Muscle of arm (tissue), 12 donors: ENCODE measurements around the gene GPR162. TPM values are rescaled to one million over a fixed set of nuclear protein-coding genes. Genes with fewer than 3 reads are reported as not detected.

ENCODE experiments used
- DNase-seq: peaks from one replicate; pipeline ENCODE4 v3.0.0-alpha.2; 2013
- polyA plus RNA-seq, 12 donors: library from polyadenylated mRNA; unstranded; fragments of 120-200 nt; gene quantifications; one replicate each; pipeline ENCODE4 v1.2.1, GENCODE V29; 2013; ENCODE audit not compliant: insufficient read length in 12 of 12

GPR162 gene
- polyA plus RNA-seq, 12 donors = 11.1 to 18.6 (median 16.0) TPM; not detected in 1

DNA sequence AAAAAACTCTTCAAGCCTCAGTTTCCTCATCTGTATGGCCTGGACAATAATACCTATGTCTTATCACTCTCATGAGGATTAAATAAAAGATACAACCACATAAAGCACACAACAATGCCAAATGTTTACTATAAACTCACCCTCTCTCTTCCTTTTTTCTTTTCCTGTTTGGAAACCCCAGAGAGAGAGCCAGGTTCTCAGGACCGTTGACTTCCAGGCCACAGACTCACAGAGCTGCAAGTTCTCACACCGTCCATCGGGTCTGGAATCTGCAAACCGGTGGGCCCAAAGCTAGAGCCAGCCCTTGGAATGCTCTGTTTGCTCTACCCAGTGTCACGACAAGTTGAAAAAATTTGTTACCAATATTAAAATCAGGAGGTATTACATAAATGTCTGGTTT, 36.9 kb upstream of the GPR162 start:
- no peak for DNase-seq

GRCh38 chr12:6786416-6787094, 35.1 kb upstream of the GPR162 start:
- no peak for DNase-seq

GRCh38 chr12:6787309-6787708, 34.3 kb upstream of the GPR162 start:
- no peak for DNase-seq

GRCh38 chr12:6788972-6789924, 32.4 kb upstream of the GPR162 start, which contains the start of gene CD4:
CD4 (plus strand) TSS chr12:6789528; CDS start chr12:6800139, 10,611 bp downstream.
- no peak for DNase-seq

GRCh38 chr12:6790496-6791150, 31.0 kb upstream of the GPR162 start:
- DNase-seq = no peak

- DNase-seq = no peak
Measured at GRCh38 chr12:6791931-6792520, 29.6 kb upstream of the GPR162 start.

DNA sequence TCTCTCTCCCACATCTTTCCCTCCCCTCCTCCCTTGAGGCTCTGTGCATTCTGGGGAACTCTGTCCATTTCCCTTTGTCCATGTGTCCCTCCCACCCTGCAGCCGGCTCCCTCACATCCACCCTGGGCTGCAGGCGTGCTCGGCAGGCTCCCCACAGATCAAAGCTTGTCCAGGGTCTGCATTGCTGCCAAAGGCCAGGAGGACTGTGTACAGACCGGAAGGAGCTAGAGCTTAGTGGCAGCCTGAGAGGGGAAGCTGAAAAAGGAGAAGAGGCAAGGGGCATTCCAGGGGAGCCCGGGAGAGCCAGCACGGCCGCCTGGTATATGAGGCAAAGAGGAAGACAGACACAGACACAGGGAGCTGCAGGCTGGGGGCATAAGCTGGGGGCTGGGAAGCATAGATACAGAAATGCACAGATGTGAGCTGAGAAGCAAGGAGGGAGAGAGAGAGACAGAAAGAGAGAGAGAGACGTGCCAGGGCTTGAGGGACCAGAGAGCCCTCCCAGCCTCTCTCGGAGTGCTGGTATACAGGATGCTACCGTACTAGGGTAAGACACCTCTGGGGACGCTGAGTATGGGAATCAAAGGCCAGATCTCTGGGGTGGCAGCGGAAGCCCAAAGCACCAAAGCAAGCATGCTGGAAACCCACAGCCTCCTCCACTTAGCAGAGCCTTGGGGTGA, 29.0 kb upstream of the GPR162 start:
- DNase-seq = no peak

DNA sequence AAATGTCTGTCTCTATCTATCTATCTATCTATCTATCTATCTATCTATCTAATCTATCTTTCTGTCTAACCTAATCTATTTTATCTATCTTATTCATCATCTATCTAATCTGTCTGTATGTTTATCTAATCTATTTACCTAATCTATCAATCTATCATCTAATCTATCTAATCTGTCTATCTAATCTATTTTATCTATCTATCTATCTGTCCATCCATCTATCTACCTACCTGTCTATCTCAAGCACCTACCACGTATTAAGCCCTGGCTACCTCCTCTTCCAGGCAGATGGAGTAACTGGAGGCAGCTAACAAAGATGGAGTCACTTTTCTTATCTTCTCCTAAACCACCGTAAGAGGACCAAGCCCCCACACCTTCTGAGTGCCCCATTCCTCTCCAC, 26.5 kb upstream of the GPR162 start:
- no peak for DNase-seq

GRCh38 chr12:6796576-6796975, 25.0 kb upstream of the GPR162 start:
- no peak for DNase-seq

- DNase-seq = no peak
Measured at GRCh38 chr12:6799147-6799546, 22.5 kb upstream of the GPR162 start.

GRCh38 chr12:6807170-6807569, 14.5 kb upstream of the GPR162 start:
- no peak for DNase-seq

DNA sequence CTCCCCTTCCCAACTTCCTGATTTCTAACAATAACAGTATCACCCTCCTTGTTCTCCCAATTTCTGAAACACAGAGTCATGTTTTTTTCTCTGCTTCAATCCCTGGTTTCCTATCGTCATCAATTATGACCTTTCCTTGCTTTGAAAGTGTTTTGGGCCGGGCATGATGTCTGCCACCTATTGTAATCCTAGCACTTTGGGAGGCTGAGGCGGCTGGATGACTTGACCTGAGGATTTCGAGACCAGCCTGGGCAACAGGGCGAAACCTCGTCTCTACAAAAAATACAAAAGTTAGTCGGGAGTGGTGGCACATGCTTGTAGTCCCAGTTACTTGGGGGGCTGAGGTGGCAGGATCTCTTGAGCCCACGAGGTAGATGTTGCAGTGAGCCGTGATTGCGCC, 12.6 kb upstream of the GPR162 start:
- no peak for DNase-seq

DNA sequence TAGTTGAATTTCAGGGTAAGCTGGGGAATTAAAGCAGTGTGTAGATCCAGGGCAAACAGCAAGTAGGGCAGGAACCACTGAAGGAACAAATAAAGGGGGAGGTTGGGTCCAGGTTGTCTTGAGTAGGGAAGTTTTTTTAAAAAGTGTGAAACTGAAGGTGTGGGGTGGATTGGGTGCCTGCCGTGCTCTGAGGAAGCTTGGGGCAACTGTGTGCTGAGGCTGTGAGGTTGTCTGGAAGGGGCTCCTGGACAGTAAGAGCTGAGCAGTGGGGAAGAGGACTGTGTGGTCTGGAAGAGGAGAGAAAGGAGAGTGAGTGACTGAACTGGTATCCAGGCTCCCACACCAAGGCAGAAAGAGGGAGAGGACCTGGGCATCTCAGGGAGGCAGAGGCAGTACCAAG, 10.9 kb upstream of the GPR162 start:
- DNase-seq = no peak

DNA sequence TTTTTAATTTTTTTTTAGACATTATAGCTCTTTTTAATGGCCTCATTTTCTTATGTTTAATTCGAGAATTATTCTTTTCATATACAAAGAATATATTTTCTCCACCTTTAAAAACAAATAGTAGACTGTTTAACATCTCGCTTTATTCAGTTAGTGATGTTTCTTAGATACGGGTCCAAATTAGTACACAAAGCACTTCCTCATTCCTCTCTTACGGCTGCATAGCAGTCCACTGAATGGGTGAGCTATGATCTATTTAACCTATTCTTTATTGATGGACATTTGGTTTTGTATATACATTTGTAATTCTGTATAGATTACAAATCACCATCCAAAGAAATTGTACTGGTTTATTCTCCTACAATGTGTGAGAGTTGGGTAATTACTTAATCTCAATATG, 8.3 kb upstream of the GPR162 start:
- no peak for DNase-seq

DNA sequence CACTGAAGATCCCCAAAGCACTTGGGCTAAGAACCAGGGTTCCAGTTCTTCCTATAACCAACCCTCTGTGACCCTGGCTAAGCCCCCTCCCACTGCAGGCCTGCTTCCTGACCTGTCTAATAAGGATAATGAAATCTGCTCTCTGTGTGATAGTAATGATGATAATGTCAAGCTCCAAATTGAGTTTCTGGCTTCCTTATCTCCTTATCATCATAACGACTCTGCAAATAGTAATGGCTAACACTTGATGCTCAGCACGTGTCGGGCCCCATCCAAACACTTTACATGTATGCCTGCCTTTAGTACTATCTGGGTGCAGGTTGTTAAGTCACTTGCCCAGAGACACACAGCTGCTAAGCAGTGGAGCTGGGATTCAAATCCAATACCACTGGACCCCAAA, 5.0 kb upstream of the GPR162 start:
- no peak for DNase-seq

DNA sequence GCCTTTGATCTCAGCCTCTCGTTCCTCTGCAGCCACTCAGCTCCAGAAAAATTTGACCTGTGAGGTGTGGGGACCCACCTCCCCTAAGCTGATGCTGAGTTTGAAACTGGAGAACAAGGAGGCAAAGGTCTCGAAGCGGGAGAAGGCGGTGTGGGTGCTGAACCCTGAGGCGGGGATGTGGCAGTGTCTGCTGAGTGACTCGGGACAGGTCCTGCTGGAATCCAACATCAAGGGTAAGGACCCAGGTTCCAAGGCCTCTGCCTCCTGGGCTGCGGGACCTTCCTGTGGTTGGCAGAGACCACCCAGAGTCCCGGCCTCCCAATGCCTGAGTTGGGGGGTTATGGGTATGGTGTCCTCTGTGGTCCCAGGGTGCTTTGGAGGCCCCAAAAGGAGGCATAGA, 4.5 kb upstream of the GPR162 start:
- no peak for DNase-seq

GRCh38 chr12:6817662-6818157, 3.9 kb upstream of the GPR162 start:
- no peak for DNase-seq

- no peak for DNase-seq
Measured at GRCh38 chr12:6818222-6818621, 3.4 kb upstream of the GPR162 start.

DNA sequence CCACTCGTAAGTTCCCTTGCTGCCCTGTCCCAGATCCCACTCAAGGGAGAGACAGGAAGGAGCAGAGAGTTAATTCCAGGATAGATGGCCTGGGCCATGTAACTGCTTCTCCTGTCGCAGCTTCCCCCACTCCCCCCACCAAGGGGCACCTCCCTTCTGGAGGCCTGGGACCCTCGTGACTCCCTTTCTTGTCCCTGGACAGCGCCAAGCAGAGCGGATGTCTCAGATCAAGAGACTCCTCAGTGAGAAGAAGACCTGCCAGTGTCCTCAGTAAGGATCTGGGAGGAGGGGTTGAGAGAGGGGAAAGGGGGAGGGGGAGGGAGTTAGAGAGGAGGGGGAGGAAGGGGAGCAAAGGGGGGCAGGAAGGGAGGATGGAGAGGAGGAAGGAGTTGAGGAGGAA, 3.0 kb upstream of the GPR162 start:
- no peak for DNase-seq

DNA sequence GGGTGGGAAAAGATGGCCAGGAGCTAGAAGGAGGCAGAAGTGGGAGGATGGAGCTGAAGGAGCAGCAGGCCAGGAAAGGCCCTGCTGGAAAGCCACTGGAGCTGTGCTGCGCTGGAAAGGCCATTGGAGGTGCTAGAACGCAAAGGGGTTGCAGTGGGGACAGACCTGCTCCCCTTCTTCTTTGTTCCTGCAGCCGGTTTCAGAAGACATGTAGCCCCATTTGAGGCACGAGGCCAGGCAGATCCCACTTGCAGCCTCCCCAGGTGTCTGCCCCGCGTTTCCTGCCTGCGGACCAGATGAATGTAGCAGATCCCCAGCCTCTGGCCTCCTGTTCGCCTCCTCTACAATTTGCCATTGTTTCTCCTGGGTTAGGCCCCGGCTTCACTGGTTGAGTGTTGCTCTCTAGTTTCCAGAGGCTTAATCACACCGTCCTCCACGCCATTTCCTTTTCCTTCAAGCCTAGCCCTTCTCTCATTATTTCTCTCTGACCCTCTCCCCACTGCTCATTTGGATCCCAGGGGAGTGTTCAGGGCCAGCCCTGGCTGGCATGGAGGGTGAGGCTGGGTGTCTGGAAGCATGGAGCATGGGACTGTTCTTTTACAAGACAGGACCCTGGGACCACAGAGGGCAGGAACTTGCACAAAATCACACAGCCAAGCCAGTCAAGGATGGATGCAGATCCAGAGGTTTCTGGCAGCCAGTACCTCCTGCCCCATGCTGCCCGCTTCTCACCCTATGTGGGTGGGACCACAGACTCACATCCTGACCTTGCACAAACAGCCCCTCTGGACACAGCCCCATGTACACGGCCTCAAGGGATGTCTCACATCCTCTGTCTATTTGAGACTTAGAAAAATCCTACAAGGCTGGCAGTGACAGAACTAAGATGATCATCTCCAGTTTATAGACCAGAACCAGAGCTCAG, 2.3 kb upstream of the GPR162 start:
- no peak for DNase-seq
